IPS-11a (cell line): ENCODE data around the gene SEPTIN3.
A peak's percentile ranks its signal among the peaks of the same experiment; 100 is the strongest.
"Not testable (repeated sequence)": the region's sequence is repeated elsewhere in the genome, so short reads cannot be mapped to it uniquely, and the experiment has no call there.

ENCODE experiments used
- H3K4me3 ChIP-seq: one replicate; pipeline ENCODE4 v1.5.1; 2013; ENCODE audit warnings: low read depth, low read length, control low read depth

Gene SEPTIN3

DNA sequence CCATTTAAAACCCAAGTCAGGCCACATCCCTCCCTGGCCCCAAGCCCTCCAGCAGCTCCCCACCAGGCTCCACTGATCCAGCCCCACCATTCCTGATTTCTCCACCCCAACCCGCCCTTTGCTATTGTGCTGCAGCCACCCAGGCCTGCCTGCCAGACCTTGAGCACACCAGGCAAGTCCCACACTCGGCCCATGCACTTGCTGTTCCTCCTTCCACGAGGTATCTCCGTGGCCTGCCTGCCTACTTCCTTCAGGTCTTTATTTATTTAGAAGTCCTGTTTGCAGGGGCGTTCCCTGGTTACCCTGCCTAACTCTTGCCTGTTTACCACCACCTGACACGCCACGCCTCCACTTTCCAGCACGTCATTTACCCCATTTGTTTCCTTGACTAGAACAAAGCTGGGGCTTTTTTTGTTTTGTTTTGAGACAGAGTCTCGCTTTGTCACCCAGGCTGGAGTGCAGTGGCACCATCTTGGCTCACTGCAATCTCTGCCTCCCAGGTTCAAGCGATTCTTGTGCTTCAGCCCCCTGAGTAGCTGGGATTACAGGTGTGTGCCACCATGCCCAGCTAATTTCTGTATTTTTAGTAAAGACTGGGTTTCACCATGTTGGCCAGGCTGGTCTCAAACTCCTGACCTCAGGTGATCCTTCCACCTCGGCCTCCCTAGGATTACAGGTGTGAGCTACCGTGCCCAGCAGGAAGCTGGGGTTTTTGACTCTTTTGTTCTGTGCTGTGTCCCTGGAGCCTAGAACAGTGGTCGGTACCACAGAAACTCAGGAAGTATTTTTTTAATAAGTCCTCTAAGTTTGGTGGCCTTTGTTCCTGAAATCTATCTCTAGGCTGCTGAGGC is 29.0 kb upstream of the SEPTIN3 start:
- no peak overlapping the region for H3K4me3 ChIP-seq

DNA sequence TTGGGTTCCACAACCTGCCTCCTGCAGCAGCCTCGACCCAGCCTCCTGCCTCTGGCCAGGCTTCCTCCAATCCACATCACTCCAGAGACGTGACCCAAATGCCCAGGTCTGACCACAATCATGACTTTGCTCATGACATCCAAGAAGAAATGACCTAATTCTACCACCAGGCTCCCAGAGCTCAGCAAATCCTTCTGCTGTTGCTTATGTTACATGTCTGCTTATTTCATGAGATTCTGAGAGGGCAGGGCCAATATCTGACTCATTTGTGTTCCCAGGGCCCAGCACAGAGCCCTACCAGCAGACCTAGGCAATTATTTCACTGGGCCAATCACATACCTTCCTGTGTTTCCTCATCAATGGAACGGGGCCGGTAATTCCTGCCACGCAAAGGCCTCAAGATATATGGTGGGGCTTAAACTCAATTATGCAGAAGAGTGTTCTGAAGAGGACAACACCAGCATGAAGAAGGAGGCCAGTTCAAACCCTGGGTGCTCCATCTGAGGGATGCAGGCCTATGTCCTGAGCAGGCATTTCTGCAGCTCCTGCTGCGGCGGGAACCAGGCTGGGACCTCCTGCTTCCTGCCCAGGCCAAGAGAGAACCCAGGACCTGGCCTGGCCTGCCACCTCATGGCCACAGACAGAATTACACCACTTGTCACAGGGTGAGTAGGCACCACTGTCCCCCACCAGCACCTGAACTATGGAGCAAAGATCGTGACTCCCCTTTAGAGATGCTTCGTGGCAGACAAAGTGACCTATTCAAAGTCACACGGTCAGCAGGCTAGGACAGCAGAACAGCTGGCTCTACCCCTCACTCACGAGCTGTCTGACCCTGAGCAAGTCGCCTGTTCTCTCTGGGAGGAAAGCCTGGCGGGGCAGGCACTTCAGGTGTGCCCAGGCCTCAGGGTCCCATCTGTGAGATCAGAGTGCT is 28.1 kb upstream of the SEPTIN3 start:
- no peak overlapping the region for H3K4me3 ChIP-seq

DNA sequence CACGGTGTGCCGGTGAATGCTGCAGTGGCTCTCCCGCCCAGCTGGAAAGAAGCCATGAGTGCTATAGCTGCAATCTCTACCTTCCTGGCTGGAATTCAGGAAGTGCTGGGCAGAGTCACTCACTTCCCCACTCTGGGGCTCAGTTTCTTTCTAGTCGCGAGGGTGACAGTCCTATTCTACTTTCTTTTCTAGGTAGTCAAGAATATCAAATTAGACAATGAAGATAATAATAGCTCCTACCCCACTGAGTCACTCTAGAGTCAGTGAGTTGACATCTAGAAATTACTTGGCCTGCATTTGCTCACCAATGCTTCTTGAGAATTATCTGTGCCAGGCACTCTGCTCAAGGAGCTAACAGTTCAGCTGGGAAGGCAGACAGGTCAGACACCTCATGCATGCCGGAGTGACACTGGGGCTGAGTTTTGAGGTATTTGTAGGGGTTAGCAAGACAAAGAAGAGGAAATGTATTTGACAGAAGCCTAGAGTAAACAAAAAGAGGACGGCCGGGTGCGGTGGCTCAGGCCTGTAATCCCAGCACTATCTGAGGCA is 25.5 kb upstream of the SEPTIN3 start:
- H3K4me3 ChIP-seq: no peak overlapping the region

DNA sequence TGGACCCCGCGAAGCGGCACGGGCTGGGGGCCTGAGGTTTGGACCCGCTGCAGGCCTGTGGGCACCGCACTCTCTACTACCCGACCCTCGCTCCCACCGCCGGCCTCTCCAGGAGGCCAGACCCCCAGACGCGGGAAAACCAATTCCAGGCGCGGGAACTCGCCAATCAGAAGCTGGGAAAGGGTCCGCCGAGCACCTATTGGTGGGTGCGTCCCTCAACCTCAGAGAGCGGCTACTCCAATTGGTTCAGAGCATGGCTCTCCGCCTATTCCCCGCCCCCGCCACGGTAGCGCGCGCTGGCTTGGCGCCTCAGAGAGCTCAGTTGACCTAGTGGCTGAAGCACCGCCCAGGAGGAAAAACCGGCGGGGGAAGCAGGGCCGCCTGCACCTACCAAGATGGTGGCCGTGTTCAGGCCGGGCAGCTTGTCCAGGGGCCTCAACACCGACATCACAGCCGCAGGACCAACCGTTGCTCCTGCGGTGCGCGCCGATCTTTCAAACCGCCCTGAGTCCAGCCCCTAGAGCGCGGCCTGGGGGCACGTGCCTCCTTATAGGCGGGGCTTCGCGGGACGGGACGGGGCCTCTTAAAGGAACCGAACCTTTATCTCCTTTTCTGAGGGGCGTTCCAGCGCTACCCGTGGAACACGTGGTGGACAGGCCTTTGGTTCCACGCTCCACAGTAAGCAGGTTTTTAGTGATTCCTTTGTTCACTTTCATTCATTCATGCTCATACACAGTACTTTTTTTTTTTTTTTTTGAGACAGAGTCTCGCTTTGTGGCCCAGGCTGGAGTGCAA is 22.4 kb upstream of the SEPTIN3 start, which contains the start of gene CENPM:
TSS of gene CENPM (minus strand) at position 524 of the 795 bp plus-strand sequence. CDS start at position 448, 76 bp downstream.
- peak within 1 kb of the TSS; percentile 72 for H3K4me3 ChIP-seq

DNA sequence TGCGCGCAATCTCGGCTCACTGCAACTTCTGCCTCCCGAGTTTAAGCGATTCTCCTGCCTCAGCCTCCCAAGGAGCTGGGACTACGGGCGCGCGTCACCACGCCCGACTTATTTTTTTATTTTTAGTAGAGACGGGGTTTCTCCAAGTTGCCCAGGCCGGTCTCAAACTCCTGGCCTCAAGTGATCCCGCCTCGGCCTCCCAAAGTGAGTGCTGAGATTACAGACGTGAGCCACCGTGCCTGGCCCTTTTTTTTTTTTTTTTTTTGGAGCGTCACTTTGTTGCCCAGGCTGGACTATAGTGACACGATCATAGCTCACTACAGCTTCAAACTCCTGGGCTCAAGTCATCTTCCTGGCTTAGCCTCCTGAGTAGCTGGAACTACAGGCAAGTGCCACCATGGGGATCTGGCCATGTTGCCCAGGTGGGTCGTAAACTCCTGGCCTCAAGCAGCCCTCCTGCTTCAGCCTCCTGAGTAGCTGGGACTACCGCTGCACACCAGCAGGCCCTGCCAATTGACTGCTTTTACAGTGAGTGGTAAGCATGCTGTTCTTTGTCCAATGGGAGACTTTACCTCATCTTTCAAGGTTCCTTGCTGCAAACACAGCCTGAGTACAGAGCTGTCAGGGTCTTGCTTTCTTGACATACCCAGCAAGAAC is 21.7 kb upstream of the SEPTIN3 start:
- H3K4me3 ChIP-seq: no peak overlapping the region

DNA sequence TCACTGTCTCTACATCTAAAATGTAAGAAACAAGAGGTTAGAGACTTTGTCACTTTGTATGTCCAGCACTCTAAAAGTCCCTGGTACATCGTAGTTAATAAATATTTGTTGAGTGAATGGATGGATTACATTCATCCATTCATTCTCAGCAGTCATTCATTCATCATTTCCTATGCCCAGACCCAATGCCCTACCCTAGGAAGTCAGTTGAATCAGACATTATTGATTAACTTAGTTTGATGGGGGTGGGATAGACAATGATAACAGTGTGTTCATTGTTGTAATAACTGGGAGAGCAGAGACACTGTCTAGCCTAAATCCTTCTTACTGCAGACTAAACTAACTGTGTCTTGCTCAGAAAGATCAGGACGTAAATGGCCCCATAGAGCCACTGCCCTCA is 21.1 kb upstream of the SEPTIN3 start:
- no peak overlapping the region for H3K4me3 ChIP-seq

DNA sequence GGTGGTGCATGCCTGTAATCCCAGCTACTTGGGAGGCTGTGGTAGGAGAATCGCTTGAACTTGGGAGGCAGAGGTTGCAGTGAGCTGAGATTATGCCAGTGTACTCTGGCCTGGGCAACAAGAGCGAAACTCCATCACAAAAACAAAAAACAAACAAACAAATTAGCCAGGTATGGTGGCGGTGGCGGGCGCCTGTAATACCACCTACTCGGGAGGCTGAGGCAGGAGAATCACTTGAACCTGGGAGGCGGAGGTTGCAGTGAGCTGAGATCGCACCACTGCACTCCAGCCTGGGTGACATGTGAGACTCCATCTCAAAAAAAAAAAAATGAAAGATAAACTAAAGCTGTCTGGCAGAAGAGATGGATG is 20.3 kb upstream of the SEPTIN3 start:
- H3K4me3 ChIP-seq: not testable (repeated sequence)

DNA sequence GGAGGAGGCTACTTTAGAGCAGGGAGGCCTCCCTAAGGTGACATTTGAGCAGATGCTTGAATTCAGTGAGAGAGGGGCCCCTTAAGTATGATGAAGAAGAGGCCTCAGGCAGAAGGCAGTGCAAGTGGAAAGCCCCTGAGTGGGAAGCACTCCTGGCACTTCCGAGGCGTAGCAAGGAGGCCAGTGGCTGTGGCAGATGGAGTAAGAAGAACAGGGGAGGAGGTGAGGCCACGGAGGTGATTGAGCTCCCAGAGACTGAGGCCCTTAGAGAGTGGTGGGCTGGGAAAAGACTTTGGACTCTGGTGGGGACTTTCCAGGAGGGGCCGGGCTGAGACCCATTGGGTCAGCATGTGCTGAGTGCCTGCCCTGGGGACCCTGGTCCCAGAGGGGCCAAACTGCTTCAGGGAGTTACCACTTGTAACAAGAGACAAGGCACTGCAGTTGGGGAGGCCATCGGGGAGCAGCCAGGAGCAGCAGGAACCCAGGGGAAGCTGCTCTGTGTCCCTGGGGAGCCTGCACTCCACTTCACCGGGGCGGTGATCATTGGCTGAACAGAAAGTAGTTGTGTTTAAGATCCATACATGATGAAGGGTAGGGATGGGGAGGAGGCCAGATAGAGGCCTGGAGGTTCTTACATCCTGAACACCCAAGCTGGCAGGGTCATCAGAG is 19.8 kb upstream of the SEPTIN3 start:
- H3K4me3 ChIP-seq: no peak overlapping the region

DNA sequence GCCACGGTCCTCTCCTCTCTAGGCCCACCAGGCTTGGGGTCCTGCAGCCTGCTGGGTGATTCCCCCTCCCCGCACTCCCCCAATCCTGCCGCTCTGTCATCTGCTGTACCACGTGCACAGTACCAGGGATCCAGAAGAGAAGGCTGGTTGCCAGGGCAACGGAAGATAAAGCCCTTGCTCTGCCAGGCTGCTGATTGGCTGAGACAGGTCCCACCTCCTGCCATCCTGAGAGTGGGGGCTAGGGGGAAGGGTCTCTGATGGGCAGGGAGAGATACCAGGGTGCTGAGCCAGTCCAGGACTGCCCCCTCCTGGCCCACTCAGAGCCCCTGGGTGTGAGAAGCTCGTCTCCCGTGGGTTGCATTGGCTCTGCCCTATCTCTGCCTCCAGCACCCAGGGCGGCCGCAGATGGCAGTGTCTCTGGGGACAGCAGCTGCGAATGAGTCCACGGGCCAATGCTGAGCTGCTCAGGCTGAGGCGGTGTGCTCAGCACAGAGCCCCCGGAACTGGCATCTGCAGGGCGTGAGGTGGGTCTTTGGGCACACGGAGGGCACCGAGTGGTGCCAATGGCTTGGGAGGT is 17.3 kb upstream of the SEPTIN3 start, which contains the start of gene SMIM45:
TSS of gene SMIM45 (plus strand) at position 253 of the 577 bp plus-strand sequence.
- no peak within 1 kb of the TSS for H3K4me3 ChIP-seq

DNA sequence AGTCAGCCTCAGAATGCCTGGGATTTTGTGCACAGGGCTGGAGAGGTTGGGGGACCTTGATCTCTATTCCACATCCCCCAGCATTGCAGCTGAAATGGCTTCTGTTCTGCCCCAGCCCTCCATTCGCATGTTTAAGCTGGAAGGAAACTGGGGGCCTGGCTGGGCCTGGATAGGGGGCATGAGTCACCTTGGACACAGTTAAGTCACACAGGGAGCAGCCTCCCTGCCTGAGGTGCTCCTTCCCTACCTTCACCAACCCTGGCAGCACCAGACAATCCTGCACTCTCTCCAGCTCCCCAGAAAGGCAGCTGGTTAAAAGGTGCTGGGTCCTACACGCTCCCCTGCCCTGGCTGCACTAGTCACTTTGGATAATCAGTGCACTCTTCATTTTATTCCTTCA is 16.5 kb upstream of the SEPTIN3 start:
- H3K4me3 ChIP-seq: no peak overlapping the region

DNA sequence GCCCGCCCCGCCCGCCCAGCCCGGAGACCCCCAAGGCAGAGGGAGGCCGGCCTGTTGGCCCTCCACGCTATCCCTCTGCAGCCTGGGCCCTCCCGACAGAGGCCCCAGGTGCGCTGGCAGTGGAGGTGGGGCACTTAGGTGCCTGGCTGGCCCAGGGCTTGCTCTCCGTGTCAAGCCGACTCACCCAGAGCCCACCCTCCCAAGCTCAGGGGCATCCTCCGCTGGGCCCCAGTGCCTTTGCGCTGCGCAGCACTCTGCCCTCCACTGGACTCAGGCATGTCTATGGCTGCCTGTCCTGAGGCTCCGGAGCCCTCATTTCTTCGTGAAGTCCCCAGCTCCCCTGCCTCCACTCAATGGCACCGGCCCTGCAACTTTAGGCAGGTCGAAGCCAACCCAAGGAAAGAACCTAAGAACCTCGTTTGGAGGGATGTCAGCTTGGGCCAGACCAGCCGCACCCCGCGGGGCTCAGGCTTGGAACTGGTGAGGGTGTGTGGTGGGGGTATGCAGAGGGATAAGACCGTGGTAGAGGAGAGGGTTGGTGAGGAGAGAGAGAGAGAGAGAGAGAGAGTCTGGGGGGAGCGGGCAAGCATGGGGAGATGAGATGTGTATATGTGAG is 11.2 kb upstream of the SEPTIN3 start:
- no peak overlapping the region for H3K4me3 ChIP-seq

DNA sequence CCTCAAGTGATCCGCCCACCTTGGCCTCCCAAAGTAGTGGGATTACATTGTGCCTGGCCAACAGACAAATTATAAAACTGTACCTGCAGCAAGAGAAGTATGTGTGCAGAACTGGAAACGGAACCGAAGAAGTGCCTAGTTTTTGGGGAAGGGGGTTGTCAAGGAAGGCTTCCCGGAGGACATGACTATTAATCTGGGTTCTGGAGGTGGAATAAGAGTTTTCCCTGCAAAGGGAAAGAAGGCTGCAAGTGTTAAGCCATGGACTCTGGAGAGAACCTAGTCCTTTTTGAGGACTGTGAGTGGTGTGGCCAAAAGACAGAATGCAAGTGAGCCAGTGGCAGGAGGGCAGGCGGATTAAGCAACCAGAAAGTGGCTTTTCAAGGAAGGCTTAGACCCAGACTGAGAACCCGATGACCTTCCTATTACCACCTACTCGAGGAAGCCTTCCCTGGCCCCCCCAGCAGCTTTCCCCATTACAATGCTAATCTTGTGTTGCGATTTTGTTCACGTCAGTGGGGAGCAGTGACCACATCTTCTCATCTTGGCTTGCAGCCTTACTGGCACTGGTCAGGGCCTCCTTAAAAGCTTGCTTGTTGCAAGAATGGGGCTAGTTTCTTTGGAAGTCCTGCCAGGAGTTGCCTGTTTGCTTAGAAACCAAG is 5.7 kb upstream of the SEPTIN3 start:
- no peak overlapping the region for H3K4me3 ChIP-seq

DNA sequence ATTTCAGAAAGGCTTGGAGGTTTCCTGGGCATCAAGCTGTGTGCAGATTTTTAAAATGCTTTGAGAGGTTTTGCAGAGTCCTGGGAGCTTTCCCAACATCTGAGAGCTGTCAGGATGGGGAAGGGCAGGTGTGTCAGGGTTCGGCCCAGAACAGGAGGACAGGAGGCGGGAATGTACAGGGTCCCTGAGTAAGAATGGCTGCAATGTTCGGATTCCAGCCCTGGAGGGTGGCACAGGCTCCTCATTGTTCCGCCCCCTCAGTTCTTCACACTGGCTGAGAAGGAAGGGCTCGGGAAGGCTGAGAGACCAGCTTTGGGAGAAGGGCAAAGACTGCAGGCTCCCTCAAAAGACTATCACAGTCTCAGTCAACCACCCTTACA is 5.1 kb upstream of the SEPTIN3 start:
- H3K4me3 ChIP-seq: no peak overlapping the region

DNA sequence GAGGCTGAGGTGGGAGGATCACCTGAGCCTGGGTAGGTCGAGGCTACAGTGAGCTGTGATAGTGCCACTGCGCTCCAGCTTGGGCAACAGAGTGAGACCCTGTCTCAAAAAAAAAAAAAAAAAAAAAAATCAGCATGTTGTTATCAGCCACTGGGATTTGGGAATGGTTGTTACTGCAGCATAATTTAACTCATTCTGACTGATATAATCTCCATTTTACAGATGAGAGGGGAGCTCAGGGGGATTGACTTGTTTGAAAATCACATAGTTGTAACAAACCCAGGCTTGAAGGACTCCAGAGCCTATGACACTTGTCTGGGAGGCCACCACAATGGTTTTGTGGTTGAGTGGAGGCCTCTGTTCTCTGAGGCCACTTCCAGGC is 3.0 kb upstream of the SEPTIN3 start:
- H3K4me3 ChIP-seq: no peak overlapping the region

DNA sequence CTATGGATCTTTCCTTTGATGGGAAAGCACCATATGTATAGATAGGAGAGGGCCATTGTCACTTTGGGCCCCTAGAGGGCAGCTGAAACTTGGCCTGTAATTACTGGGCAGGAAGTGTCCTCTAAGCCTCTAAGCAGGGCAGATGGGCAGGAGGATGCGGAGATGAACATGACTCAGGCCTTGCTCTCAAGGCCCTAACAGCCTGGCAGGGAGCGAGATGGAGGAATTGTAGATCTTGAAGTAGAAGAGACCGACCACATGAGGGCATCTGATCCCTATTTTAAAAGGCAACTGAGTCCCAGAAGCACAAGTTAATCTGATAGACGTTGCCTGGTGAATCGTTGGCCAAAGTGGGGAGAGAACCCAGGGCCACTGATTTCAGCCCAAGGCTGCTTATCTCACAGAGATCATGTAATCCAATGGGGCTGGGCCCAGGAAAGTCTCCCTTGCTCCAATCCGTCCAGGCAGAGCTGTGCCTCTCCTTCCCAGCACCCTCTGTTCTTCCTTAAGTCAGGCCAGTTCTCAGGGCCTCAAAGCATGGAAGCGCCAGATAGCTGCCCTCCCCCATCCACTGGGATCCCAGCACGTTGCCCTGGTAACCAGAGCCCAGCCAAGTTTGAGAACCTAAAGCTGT is 2.5 kb upstream of the SEPTIN3 start:
- no peak overlapping the region for H3K4me3 ChIP-seq

DNA sequence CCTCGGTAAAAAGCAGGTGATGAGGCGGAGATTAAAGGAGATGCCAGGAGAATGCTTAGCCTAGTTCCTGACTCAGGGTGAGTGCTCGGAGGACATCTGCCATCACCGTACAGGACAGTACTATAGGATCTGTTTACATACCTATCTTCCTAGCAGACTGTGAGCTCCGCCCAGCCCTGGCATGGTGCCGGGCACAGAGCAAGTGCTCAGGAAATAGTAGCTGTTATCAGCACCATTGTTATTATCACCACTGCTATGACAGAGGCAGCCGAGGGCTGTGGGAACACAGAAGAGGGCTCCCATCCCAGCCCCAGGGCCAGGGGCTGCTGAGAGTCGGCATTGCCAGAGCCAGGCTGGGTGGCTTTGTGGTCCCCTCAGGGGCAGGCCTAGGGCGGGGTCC is 642 bp upstream of the SEPTIN3 start:
- no peak overlapping the region for H3K4me3 ChIP-seq

DNA sequence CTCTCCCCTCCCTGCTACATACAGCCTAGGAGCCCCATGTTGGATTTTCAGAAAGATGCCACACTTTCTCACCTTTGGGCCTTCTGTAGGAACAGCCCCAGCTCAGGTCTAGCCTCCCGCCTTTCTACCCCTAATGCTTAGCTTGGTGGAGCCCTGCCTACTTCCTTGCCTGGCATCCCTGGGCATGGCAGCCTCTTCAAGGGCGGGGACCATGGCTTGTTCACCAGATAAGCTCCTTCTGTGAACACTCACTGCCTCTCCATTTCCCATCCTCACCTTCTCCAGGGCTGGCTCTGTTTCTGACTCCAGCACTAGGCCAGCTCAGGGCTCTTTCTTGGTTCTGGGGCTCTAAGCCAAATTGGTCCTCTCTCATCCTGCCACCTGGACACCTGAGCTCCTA is 1.4 kb downstream of the SEPTIN3 start:
- H3K4me3 ChIP-seq: no peak overlapping the region

DNA sequence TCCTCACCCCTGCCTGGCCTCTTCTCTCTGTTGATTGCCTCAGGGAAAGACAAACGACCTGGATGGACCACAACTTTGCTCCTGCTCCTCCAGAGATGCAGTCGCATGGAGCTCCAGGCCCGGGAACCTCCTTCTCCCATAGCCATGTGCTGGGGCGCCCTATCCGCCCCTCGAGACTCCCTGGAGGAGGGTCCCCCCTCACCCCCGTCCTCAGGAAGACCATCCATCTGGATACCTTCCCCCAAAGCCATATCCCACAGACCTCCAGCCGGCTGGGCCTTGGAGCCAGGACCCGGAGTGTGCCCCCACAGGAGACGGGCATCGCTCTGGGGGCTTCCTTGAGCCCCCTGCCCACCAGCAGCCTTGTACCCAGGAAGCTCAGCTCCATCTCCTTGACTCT is 2.2 kb downstream of the SEPTIN3 start:
- no peak overlapping the region for H3K4me3 ChIP-seq
